Measurements from ENCODE around the gene KCNN2.
"Not testable (repeated sequence)": the region's sequence is repeated elsewhere in the genome, so short reads cannot be mapped to it uniquely, and the experiment has no call there.

The KCNN2 gene

DNA sequence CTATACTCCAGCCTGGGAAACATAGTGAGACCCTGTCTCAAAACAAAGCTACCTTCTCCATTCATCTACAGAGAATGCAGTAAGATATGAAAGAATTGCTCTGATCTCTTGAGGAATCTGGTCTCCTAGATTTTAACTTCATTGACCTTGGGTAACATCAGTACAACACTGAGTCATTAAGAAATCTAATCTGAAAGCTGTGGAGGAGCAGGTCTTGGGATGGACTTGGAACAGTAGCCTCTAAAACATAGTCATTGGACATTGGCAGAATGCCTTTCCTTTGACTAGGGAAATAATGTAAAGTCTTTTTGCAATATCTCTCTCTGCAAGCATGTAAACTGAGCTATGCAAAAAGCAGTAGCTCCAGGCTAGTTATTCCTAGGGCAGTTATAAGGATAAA, 58.1 kb downstream of the KCNN2 start:
- no peak for DNase-seq (ENCODE audit: low spot score)

DNA sequence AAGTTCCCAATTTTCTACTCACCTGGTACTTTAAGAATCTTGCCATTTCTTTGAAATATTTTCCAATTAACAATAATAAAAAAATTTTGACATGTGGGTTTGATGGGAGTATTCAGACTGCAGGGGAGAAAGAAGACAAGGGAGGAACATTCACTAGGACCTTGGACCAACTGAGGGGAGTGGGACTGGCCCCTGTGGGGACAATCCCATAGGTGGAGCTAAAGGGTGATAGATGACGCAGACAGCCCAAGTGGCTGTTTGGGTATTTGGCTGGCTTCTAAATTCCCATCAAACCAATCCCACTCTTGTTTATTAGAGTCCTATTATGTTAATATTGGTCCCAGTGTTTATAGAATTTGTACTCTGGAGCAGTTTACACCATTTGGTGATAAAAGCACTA, 65.3 kb downstream of the KCNN2 start:
- DNase-seq (ENCODE audit: low spot score): no peak

DNA sequence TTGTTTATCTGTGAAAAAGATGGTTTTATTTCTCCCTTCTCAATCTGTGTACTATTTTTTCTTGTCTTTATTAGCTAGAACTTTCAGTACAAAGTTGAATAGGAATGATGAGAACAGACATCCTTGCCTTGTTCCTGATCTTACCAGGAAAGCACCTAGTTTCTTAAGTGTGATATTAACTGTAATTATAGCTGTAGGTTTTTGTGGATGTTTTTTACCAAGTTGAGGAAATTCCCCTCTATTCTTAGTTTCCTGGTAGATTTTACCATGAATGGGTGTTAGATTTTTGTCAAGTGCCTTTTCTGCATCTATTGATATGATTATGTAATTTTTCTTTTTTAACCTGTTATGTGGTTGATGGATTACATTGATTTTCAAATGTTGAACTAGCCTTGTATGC, 68.7 kb downstream of the KCNN2 start:
- DNase-seq (ENCODE audit: low spot score): no peak

DNA sequence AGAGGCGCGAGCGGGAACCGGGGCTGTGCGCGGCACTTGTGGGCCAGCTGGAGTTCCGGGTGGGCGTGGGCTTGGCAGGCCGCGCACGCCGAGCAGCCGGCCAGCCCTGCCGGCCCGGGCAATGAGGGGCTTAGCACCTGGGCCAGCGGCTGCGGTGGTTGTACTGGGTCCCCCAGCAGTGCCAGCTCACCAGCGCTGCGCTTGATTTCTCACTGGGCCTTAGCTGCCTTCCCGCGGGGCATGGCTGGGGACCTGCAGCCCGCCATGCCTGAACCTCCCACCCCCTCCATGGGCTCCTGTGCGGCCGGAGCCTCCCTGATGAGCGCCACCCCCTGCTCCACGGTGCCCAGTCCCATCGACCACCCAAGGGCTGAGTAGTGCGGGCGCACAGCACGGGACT, 70.8 kb downstream of the KCNN2 start:
- DNase-seq (ENCODE audit: low spot score): not testable (repeated sequence)

DNA sequence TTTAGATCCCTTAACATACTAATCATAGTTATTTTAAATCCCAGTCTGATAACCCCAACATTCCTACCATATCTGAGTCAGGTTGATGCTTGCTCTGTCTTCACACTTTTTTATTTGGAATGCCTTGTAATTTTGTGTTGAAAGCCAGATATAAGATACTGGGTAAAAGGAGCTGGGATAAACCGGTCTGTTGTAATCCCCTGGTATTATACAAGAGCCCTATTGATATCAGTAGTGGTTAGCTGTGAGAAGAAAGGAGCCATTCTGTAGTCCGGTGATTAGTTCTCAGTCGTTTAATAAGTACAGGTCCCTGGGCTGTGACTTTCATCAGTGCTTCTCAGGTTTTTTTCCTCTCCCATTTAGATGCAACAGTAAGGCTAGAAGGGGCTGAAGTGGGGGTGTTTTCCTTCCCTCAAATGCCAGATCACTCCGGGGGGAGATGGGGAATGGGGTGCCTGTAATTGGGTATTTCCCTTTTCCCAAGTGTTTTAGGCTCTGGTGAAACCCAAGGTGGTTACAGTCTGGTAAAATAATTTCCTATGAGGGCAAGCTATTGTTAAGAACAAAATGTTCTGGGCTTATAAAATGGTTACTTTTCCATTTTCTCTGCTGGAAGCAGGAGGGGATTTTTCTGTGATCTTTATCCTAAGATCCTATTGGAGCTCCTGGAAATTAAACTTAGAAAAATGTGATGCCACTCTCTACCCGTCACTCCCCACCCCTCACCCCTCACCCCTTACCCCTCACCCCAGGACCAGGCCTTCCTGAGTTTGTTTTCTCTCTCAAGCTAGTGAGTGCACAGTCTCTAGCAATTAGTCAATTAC, 72.7 kb downstream of the KCNN2 start:
- no peak for DNase-seq (ENCODE audit: low spot score)

DNA sequence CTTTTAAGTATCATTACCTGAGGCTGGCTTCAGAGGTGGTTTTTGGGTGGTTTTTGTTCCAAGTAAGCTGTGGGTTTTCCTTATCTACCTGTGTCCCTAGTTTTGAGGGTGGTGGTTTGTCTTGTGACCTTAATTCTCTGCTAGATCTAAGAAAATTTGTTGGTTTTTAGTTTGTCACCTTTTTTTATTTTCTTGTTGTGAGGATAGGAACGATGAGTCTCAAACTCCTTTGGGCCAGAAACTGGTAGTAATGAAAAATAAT, 73.3 kb downstream of the KCNN2 start:
- no peak for DNase-seq (ENCODE audit: low spot score)

DNA sequence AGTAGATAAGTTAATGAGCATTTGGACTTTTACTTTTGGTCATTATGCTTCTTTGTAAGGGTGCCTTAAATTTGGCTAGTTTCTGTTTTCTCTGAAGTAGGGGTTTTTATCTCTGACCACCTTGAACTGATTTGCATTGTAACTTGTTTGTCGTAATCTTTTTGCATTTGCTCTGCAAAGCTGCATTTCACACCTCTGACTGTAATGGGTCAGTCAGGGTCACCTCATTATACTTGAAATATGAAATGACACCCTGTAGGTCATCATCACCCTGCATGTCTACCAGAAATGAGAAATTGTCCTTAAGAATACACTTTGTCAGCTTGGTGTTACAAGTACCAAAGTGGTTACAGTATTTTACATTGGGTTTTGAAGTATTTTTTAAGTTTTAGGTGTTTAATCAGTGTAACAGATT, 74.0 kb downstream of the KCNN2 start:
- DNase-seq (ENCODE audit: low spot score): no peak

DNA sequence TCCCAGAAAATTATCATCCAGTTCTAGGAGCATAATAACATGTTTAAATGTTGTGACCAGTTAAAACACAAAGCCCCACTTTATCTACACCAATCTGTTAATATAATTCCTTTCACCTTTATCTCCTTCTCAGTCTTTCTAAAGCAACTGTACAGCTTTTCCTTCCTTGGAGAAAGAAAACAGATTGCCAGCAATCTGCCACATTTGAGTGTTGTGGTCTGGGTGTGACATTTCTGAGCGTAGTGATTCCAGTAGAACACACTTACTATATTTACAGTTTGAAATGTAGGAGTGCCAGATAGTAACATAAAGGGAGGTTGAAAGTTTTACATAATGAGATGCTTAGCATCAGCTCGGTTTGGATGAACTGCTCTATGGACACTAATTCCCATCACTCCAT, 76.1 kb downstream of the KCNN2 start:
- DNase-seq (ENCODE audit: low spot score): no peak

DNA sequence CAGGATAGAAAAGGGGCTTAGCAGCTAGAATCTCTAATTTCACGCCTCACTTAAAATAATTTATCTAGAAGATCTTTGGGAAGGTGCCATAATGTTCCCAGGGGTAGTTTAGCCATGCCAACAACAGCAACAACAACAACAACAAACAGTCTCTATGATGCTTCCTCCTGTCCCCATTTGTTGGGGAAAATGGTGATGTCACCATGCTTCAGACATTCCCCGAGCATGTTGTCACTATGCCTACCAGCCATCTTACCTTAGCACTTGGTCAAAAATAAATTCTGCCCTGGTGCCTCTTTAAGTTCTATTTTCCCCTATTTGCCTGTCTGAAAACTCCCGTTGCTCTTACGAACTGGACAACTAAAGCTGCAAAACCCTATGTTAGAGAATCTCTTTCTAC, 76.6 kb downstream of the KCNN2 start:
- no peak for DNase-seq (ENCODE audit: low spot score)

DNA sequence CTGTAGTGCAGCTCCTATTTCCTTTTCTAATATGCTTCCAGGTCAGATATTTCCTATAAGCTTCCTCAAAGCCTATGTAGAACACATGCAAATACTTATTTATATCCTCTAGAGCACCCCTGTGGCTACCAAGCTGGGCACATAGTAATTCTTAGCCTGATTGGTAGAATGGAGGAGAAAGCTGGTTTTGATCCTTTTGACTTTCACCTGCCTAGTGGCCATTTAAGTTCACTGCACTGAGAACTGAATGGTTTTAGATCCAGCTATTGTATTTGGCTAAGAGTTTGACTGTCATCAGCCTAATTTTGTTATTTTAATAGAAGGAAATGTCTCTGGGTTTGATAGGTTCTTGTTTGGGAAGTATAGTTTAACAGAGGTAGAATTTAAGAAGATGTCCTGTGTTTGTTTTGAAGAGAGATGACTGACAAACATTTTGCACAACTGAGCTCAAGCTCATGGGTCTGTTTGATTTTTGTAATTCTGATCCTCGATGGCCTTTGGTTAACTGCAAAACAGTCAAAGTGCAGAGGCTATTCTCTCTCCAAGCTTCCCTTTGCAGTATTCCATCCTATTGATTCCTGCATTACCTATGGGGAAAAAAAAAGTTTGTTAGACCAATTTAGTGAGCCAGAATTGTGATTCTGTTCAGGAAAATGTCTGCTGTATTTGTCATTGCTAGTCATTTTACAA, 85.4 kb downstream of the KCNN2 start:
- DNase-seq (ENCODE audit: low spot score): no peak

DNA sequence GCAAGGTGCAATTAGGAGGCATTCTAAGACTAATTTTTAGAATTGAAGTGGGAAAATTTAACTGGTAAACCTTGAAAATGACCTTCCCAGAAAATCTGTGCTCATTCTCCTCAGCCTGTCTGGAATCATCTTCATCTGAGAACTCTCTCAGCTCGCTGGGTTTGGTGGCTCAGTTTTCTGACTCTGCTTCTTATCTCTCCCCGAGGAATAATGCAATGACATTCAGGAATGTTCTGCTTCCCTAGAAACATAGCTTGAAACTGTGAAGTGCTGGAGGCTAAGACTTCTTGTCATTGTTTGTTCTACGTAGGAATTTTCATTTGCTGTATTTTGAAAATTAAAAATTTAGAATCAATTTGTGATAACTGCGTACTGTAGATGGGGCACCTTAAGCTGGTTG, 86.6 kb downstream of the KCNN2 start:
- DNase-seq (ENCODE audit: low spot score): no peak

DNA sequence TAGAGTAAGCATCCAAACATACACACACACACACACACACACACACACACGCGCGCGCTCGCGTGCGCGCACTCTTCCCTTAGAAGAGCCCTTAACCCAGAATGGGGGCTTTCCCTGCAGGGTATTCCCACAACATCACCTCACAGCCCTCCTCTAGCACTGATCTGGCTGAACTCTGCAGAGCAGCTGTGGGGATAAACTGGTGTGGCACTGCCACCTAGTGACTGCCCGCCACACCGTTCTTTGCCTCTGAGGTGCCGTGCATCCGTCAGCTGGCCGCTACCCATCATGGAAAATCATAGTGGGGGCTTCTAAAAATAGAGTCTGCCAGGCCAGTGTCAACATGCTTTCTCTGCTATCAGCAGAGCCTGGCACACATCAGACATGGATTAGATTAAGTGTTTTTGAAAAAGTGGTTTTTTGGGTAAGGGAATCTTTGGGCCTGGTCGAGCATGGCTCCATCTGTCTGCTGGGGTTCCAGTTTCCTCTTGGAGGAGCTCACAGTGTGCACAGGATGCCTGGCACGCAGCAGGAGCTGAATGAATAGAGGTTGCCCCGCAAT, 88.1 kb downstream of the KCNN2 start:
- DNase-seq (ENCODE audit: low spot score): peak; percentile 87

DNA sequence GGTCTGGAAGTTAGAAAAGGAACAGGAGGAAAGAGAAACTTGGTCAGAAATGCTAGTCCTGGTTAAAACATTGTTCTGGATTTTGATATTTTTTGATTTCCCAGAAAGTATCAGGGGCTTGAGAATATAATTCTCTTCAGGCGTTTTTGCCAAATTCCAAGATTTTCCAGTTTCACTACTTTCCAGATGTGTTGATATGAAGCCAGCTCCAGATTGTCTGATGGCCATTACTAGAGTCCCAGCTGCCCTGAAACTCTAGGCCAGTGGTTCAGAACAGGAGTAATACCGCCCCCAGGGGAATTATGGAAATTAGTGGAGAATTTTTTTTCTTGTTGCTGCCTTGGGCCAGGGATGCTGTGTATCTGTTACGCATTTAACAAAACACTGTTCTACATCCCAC, 88.6 kb downstream of the KCNN2 start:
- DNase-seq (ENCODE audit: low spot score): no peak

DNA sequence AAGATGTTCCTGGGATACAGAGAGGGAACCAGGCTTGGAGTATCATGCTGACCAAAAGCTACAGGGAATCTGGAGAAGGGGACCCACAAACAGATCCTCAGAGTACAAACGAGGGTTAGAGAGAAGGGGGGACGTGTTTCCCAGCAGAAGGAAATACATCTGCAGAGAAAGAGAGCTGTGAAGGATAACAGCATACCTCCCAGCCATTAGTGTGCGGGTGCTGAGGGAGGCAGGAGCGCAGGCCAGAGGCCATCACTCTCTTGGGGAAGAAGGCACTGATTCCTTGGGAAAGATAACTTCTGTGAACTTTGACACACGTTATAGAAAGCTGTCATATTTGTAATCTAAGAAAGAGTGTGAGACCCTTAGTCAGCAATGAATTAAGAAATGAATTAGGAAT, 96.9 kb downstream of the KCNN2 start:
- no peak for DNase-seq (ENCODE audit: low spot score)

DNA sequence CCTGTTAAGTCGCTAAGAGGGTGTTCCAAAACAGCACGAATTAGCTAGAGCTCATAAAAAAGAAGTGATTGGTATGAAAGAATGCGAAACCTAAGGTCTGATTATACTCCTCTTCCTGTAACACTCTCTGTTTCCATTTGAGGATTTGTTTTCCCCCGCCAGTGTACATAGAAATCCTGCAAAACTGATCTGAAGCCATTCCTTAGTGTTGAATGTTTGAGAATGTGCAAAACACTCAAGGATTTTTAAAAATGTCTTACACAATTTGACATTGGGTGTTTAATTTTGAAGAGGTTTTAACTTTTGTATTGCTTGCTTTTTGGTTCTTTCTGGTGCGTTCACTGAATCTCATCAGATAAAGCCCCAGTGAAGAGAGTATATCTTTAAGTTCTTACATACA, 105.3 kb downstream of the KCNN2 start:
- DNase-seq (ENCODE audit: low spot score): no peak

DNA sequence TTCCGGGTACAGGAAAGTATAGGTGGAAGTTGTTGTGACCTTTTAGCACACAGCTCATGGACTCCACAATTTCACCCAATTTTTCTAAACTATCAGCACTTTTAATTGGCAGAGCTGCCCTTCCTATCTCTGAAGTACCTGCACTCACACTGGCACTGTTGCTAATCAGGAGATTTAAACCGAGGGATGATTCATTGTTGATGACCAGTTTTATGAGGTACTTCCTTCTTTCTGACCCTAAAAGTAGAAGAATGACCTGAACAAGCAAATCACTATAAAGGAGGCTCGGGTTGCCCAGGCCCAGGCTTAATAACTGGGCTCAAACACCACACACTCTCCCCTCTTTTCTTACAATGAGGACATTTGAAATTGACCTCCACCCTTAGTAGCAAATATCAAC, 105.9 kb downstream of the KCNN2 start:
- DNase-seq (ENCODE audit: low spot score): no peak

DNA sequence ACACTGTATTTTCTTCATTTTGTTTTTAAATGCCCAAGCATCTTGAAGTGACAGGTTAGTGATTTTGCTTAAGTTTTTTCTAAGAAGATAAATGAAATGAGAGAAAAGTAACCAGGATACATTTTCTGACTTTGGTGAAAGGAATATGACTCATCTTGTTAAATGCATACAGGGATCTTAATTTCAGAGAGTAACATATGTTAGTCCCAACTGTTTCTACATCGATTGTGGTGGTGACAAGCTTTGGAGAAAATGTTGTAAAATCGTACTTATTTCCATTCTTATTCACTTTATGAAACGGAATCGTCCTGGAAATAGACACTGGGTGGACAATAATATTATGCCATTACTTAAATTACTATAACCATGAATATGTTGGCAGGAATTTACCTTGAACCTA, 107.5 kb downstream of the KCNN2 start:
- DNase-seq (ENCODE audit: low spot score): no peak

DNA sequence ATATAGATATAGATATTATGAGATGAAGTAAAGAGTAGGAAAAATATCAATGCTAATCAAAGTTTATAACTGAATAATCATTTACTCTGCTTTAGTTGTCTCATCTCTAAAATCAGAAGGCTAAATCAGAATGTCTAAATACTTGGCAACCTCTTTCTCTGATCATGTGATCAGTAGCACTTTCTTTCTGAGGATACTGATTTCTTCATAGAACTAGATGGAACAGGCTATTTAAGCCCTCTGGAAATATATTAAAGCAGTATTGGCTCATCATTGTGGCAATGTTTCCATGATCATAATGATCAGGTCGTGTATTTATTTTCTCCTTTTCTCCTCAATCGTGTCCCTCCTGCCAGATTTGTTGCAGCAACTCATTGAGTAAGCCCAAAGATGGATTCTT, 109.7 kb downstream of the KCNN2 start:
- no peak for DNase-seq (ENCODE audit: low spot score)

DNA sequence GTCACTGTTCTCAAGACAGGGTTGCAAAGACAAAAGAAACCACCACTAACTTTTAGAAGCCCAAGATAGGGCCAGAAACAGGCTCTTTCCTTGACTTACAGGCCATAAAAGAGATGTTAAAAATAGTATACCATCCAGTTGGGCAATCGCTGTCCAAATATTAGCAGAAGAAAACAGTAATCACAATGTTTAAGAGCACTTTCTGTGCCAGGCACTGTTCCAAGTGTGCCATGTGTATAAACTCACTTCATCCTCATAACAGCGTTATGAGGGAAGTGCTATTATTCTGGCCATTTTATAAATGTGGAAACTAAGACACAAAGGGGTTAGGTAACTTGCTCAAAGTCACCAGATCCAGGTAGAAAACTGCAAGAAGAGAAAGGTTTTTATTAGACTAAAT, 111.7 kb downstream of the KCNN2 start:
- DNase-seq (ENCODE audit: low spot score): no peak

DNA sequence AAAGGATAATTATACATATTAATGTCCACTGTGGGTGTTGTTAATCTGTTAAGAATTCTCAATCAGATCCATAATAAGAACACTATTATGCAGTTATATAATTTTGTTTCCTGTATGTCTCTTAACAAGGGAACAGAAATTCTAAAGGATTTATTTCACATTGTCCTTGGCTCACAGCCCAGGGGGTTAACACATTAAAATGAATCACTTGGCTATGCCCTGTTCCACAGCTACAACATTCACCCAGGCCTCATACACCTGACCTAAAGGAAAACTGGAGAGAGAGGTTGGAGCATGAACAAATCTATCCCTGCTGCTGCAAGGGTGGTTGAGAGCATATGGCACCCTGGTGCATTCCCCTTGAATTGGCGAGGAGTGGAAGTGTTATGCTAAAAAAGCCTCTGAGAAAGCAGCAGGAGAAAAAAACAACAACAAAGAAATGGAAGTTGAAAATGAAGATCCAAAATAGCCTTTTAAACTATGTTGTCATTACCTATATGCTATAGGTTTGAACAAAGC, 116.0 kb downstream of the KCNN2 start:
- DNase-seq (ENCODE audit: low spot score): no peak

DNA sequence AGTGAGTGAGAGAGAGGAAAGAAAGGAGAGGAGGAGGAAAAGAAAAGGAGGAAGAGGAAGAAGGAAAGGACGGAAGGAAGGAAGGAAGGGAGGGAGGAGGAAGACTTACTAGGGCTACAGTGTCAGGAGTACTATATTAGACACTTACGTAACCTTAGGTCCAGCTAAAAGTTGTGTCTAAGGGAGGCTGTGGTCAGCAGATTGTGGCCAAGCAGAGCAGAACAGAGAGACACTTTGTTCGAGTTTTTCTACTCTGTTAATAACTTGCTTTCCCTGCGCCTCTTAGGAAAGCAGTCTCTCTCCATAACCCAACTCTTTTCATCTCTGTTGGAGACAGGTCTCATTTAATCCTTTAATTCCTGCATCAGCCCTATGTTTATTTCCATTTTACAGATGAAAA, 138.9 kb downstream of the KCNN2 start:
- no peak for DNase-seq (ENCODE audit: low spot score)

DNA sequence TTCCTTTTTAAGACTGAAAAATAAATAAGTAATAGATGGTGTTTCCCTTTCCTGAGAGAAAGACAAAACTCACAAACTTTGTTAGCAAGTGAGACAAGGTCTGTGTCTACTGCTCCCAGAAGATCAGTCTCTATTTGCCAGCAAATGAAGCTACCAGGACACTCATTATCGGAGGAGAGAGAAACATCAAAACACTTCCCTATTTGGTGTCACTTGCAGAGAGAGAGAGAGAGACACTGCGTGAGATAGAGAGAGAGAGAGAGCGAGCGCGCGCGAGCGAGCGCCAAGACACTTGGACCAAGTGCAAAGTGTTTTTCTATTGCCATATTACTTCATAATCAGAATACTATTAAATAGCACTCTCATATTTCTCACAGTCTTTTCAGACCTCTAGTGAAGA, 142.7 kb downstream of the KCNN2 start:
- no peak for DNase-seq (ENCODE audit: low spot score)

DNA sequence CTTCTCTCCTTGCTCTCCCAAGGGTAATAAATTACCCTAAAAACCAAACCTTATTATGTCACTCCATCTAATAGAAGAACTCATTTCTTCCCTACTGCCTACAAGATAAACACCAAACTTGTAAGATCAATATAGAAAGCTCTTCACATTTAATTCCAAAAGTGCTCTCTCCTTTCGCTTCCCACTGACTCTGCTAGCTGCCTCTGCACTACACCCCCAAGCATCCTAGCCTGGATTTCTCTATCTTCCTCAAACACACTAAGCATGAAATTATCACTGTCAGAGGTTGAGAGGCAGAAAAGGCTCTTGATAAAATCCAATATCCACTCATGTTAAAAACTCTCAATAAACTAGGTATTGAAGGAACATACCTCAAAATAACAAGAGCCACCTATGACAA, 162.4 kb downstream of the KCNN2 start:
- no peak for DNase-seq (ENCODE audit: low spot score)

DNA sequence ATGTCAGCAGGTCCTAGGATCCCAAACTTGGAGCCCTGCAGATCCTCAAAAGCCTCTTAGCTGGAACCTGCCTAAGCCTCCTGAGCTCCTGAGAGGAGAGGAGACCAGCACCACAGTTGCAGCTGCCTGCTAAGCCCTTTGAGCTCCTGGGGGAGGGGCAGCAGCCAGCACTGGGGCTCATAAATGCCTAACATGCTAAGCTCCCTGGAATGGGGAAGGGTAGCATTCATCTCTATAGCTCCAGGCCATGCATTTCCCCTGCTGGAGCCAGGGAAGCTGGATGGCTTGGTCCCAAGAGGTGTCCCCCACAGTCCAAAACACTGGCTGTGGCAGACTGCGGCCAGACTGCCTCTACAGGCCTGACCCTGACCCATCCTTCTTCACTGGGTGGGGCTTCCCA, 182.7 kb downstream of the KCNN2 start:
- no peak for DNase-seq (ENCODE audit: low spot score)
